Left lung (tissue), 10 donors: ENCODE results near the gene CCDC91. TPM values are rescaled to one million over a fixed set of nuclear protein-coding genes. Genes with fewer than 3 reads are reported as not detected.

ENCODE experiments used
- ATAC-seq: fragments of 200-7000 bp; cut with Tn5 transposase; one replicate; pipeline ENCODE4 v1.9.1; 2020; ENCODE audit warnings: moderate library complexity
- DNase-seq, 4 donors: peaks; one replicate each; pipeline ENCODE4 v3.0.0-alpha.2; 2013 to 2020
- H3K27ac ChIP-seq, 2 donors: fragments of 200-600 bp; sonication (generic) in 1 of 2; one replicate each; pipeline versions ENCODE4 v1.5.0 to v1.8.0; 2020 to 2021
- H3K27me3 ChIP-seq, 2 donors: fragments of 200-600 bp; sonication (generic) in 1 of 2; one replicate each; pipeline versions ENCODE4 v1.5.0 to v1.8.0; 2020 to 2021
- H3K36me3 ChIP-seq, 2 donors: fragments of 200-600 bp; sonication (generic) in 1 of 2; one replicate each; pipeline versions ENCODE4 v1.5.0 to v1.8.0; 2020 to 2021
- H3K4me1 ChIP-seq, 2 donors: fragments of 200-600 bp; one replicate each; pipeline ENCODE4 v1.8.0; 2021
- H3K4me3 ChIP-seq, 2 donors: fragments of 200-600 bp; sonication (generic) in 1 of 2; one replicate each; pipeline versions ENCODE4 v1.5.0 to v1.8.0; 2020 to 2021; ENCODE audit warnings: mild to moderate bottlenecking in 1 of 2
- H3K9me3 ChIP-seq, 2 donors: fragments of 200-600 bp; sonication (generic) in 1 of 2; one replicate each; pipeline versions ENCODE4 v1.5.0 to v1.8.0; 2020 to 2021
- CTCF ChIP-seq, 2 donors: fragments of 200-600 bp; sonication (generic) in 1 of 2; IDR thresholded peaks; one replicate each; pipeline versions ENCODE4 v1.5.0 to v1.8.0; 2021; ENCODE audit warnings: antibody characterized with exemption in 2 of 2
- intact Hi-C, 2 donors: fragments of 100-400 bp; cut with DNase I; formaldehyde crosslinking; loops; one replicate each; pipeline versions ENCODE4 v1.11.2 to v1.14.2; 2022
- polyA plus RNA-seq, 6 donors: library from polyadenylated mRNA; unstranded; fragments of 120-200 nt; gene quantifications; one replicate each; pipeline ENCODE4 v1.2.1, GENCODE V29; 2013; ENCODE audit not compliant: insufficient read length in 6 of 6
- total RNA-seq, 2 donors: library from RNA; stranded (reverse); fragmentation: NEBNext Ultra II Directional; extraction: Animal tissue kit (Norgen Biotek cat#: 25700); gene quantifications; one replicate each; pipeline ENCODE4 v1.2.1, GENCODE V29; 2021
- donor health status: DM: no; HTN: yes; CAD: no.
- donor health status: DM: no; HTN: no; CAD: no.

Gene CCDC91
- total and polyA plus RNA-seq, 8 donors, result 18.5 to 30.0 (median 26.2) TPM

GRCh38 chr12:28498850-28499249 lies 308.6 kb downstream of the CCDC91 start:
- DNase-seq (no peak), ATAC-seq (no peak)
- Histone ChIP-seq H3K27ac (no peak overlapping the region), H3K36me3 (no peaks in the 10 kb centered on the region), H3K4me3 (no peak overlapping the region), H3K9me3 (no peaks in the 10 kb centered on the region), H3K4me1 (no peaks in the 10 kb centered on the region), H3K27me3 (no peaks in the 10 kb centered on the region)
- TF ChIP-seq CTCF (IDR thresholded peaks at IDR 0.05), result no peak
- intact Hi-C loops, result no loop called here

GRCh38 chr12:28500373-28501024 lies 310.2 kb downstream of the CCDC91 start:
- H3K27me3 ChIP-seq, result no peaks in the 10 kb centered on the region
- intact Hi-C loops, result no loop called here
- H3K4me3 ChIP-seq, result no peak overlapping the region
- DNase-seq (no peak), ATAC-seq (no peak)
- H3K4me1 ChIP-seq, result no peaks in the 10 kb centered on the region
- no peaks in the 10 kb centered on the region for H3K9me3 ChIP-seq
- no peaks in the 10 kb centered on the region for H3K36me3 ChIP-seq
- no peak for TF ChIP-seq CTCF (IDR thresholded peaks at IDR 0.05)
- no peak overlapping the region for H3K27ac ChIP-seq

GRCh38 chr12:28506271-28506670 lies 316.0 kb downstream of the CCDC91 start:
- Histone ChIP-seq H3K9me3 (no peaks in the 10 kb centered on the region), H3K36me3 (no peaks in the 10 kb centered on the region), H3K27me3 (no peaks in the 10 kb centered on the region), H3K4me3 (no peak overlapping the region), H3K27ac (no peak overlapping the region), H3K4me1 (no peaks in the 10 kb centered on the region)
- TF ChIP-seq CTCF (IDR thresholded peaks at IDR 0.05), result no peak
- ATAC-seq (no peak), DNase-seq (no peak)
- intact Hi-C loops, result no loop called here

GRCh38 chr12:28507033-28507432 lies 316.8 kb downstream of the CCDC91 start:
- no peak for ATAC-seq

GRCh38 chr12:28507867-28508266 lies 317.6 kb downstream of the CCDC91 start:
- ATAC-seq (no peak), DNase-seq (no peak)
- Histone ChIP-seq H3K27me3 (no peaks in the 10 kb centered on the region), H3K36me3 (no peaks in the 10 kb centered on the region), H3K4me3 (no peak overlapping the region), H3K4me1 (no peaks in the 10 kb centered on the region), H3K9me3 (peaks cover 0 to 3% of the 10 kb centered on the region in 2 donors), H3K27ac (no peak overlapping the region)
- TF ChIP-seq CTCF (IDR thresholded peaks at IDR 0.05), result no peak
- intact Hi-C loops, result no loop called here

More at GRCh38 chr12:28507033-28507432, 316.8 kb downstream of the CCDC91 start:
- no peaks in the 10 kb centered on the region for H3K9me3 ChIP-seq
- no peaks in the 10 kb centered on the region for H3K4me1 ChIP-seq
- no peak for TF ChIP-seq CTCF (IDR thresholded peaks at IDR 0.05)
- intact Hi-C loops, result no loop called here
- H3K36me3 ChIP-seq, result no peaks in the 10 kb centered on the region
- H3K4me3 ChIP-seq, result no peak overlapping the region
- H3K27ac ChIP-seq, result no peak overlapping the region
- DNase-seq, result no peak
- H3K27me3 ChIP-seq, result no peaks in the 10 kb centered on the region
